Measurements from ENCODE around the gene YIF1A.
"Not testable (repeated sequence)": the region's sequence is repeated elsewhere in the genome, so short reads cannot be mapped to it uniquely, and the experiment has no call there.

Gene YIF1A

DNA sequence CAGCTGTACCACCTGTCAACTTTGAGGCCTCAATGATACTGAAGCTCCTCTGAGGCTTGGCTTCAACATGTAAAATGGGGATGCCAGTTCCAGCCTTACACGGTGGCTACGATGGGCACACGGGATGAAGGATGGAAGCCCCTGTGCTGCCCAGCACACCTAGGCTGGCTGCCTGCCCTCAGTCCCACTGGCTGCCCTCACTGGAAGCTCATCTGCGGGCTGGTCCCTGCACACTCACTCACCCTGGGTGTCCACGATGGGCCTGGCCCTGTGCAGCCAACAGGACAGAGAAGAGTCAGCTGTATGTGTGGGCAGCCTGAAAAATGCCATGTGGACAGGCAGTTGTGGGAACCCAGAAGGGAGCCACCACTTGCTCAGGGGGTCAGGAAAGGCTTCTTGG, 2.2 kb downstream of the YIF1A start:
- no peak for DNase-seq (ENCODE audit: low read depth)

- DNase-seq (ENCODE audit: low read depth) = no peak
These were observed 3.5 kb downstream of the YIF1A start for GRCh38 chr11:66285250-66285947.

DNA sequence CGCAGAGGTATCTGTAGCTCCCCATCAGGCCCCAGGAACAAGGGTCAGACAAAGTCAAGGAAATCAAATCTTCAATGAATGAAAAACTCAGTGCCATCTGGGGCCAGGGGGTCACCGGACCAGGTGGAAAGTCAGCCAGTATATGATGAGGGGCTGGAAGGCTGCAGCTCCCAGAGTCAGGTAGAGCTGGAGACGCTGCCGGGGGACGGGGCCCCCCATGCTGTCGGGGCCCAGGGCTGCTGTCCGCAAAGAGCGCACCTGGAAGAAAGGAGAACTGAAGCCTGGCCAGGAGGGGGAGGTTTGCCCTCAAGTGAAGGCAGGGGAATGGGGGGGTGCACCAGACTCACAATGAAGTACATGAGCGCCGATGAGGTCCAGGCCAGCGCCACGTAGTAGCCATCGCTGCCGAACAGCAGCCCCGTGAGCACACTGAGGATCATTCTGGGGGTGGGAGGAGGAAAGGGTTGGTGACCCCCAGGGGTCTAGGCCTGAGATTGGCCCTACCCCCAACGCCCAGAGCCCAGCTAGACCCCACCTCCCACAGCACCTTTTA, 4.3 kb downstream of the YIF1A start:
- no peak for DNase-seq (ENCODE audit: low read depth)

DNA sequence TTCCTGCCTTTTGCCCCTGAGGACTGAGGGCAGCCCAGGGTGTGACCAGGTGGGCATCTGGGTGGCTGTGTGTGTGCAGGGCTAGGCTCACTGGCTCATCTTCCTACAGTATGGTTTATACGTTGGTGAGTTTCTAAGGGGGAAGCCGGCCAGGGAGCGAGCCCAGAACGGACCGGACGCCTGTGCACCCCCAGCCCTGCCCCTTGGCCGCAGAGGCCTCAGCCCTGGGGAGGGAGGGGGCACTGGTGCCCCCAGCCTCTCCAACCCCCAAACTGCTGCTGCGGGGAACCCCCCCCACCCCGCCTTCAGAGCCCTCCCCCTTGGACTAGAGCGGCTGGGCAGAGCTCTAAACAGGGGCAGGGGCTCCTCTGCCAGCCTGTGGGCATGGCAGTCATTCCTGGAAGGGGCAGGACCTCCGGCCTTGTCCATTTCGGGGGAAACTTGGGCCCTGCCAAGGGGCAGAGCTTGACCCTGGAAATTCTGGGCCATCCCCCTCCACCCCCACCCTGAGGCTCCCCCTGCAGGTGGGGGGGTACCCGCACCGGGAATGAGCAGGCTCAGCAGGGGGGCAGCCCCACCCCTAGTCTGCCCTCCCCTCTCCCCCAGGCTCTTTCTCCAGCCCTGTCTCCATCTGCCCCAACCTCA, 5.4 kb downstream of the YIF1A start:
- no peak for DNase-seq (ENCODE audit: low read depth)

DNA sequence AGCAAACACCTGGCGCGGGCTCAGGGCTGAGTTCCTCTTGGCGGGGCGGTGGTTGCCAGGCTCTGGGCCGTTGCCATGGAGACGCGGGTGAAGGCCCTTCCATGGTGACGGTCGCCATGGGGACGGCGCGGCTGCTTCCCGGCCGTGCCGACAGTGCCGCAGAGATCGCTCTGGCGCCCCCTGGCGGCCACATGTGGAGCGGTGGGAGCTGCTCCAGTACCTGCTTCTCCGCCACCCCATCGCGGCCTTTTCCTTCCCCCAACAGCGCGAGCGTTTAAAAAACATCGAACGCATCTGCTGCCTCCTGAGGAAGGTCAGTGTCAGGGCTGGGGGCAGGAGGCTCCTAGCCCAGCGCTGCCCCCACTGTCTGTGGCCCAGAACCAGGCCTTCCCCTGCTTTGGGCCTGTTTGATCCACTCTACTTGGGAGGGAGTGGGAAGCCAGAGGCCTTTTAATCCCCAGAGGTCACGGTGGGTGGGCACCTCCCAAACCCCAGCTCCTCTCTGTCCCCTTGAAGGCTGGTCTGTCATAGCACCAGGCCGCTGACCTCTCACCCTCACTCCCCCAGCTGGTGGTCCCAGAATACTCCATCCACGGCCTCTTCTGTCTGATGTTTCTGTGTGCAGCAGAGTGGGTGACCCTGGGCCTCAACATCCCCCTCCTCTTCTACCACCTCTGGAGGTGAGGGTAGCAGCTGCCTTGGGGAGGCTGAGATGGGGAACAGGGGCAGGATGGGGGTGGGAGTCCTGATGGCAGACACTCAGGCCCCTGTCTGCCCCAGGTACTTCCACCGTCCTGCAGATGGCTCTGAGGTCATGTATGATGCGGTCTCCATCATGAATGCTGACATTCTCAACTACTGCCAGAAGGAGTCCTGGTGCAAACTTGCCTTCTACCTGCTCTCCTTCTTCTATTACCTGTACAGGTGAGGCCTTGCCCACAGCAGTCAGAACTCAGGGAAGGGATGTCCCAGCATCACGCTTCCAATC, 6.2 kb downstream of the YIF1A start:
- peak; percentile 94 for DNase-seq (ENCODE audit: low read depth)

DNA sequence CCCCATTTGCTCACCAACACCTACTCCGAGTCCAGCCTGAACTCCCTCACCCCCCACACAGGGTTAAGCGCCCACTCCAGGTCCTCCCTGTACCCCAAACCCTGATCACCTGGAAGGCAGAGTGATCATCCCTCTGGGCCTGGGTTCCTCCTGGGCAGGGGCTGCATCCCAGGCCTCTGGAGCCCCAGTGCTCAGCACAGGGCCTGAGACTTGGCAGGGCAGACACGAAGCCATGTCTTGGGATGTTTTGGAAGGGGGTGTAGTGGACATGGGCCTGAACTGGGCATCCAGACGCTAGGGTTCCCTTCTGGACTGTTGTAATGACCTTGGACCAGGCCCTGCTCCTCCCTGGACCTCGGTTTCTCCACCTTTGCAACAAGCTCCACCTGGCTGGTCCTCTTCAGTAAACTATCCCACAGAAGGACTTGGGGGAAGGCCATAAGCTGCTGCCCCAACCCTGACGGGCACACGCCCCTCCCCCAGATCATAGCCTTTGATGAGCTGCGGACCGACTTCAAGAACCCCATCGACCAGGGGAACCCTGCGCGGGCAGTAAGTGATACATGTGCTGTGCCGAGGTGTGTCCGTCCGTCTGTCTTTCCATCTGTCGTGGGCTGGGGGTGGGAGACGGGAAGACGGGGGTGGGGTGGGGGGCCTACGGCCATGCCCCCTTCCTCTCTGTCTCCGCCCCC, 7.0 kb downstream of the YIF1A start:
- no peak for DNase-seq (ENCODE audit: low read depth)

- DNase-seq (ENCODE audit: low read depth) = no peak
These were observed 7.9 kb downstream of the YIF1A start for GRCh38 chr11:66281001-66281400.

DNA sequence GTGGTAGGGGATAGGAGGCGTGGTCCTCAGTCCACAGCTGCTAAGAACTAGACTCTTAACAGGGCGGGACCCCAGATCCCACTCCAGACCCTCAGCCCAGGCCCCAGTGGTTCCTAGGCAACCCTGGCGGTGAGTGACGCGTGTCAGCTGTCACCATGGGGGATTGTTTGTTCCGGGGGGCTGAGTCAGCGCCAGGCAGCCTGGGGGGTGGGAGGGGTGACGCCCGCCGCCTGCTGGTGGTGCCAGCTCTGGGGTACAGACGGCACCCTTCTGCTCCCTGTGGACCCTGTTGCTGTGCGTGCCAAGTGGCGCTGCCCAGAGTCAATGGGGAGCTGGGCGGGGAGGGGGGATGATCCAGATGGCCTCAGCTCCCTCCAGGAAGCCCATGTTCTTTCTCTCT, 8.5 kb downstream of the YIF1A start:
- no peak for DNase-seq (ENCODE audit: low read depth)

DNA sequence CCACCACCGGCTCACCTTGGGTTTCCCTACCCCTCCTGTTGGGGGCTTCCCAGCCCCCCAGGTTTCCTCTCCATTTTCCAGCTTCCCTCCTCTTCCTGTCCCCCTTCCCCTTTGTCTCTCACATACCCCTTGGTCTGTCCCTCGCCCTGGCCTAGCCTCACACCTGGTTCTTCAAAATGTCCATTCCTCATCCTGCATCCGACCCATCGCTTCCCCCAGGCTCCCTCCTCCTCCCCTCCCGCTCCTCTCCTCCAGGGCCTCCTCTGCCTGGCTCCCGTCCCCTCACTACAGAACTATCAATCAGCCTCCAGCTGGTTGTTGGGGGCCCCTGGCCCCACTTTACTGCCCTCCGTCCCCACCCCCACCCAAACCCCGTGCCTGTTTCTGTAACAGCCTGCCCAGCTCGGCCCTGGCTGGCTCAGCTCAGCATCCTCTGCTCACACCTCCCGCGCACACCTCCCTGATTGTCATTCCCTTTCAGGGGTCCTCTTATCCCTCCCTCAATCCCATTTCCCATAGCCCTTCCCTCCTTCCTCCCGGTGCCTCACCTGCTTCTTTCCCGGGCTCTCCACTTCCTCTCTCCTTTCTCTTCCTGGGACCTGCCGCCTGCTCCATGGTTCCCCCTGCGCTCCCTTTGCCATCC, 9.7 kb downstream of the YIF1A start:
- DNase-seq (ENCODE audit: low read depth) = no peak

DNA sequence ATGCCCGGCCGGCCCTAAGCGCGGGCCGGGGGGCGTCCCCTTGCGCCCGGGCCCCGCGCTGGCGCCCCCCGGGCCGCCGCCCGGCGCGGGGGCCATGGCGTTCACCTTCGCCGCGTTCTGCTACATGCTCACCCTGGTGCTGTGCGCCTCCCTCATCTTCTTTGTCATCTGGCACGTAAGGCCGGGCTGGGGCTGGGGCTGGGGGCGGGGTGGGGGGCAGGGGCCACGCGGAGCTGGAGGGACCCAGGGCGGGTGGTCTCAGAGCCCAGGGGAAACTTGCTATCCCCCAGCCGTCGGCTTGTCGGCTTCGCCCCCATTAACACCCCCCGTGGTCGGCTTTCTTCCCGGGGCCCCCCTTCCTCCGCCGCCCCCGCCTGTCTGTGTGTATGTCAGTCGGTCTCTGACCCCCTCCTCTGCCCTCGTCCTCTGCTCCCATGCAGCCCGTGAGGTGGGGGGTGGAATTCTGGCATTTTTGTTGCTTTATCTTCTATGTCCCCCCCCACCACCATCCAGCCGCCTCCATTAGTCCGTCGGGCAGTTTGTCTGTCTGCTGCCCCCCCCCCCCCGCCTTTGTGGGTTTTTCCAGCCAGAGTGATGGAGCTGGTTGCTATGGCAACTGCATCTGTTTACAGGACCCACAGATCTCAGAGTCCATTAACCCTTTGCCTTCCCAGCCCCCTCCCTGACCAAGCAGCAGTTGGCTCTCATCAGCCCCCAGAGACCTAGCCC, 10.4 kb downstream of the YIF1A start:
- DNase-seq (ENCODE audit: low read depth) = no peak

DNA sequence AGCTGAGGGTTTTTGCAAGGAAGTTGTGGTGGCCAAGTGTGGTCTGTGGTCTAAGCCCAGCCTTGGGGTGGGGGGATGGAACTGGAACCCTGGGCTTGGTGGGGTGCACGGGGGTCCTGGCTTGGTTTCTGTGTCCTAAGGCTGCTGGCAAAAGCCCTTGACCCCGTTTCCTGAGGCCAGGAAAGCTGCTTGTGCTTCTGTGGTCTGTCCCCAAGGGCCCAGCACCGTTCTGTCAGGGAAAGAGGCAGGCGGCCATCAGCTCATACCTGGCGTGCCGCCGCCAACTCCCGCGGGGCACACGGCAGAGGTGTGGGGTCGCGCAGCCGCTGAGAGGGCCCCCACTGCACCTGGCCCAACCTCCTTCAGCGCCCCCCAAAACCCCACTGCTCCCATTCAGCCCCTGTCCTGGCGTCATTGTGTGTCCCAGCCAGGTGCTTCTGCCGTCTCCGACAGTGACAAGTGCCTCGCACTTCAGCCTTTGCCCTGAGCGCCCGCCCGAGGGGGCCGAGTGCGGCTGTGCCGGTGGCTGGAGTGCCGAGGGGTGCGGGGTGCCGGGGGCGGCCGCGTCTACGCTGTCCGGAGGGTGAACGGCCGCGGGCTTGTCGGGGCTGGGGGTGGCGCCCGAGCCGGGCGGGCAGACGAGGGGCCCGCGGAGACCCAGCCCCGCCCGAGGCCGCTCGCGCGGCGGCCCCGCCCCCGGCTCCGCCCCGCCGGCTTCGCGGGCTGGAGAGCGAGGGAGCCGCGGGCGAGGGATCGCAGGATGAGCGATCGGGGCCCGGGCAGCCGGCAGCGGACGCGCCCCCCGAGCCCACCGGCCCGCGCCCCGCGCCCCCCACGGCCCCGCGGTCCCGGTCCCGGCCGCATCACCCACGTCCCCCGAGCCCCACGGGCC, 11.2 kb downstream of the YIF1A start, which contains the start of gene CNIH2:
CNIH2 (plus strand) TSS at position 705 of the 892 bp plus-strand sequence. CDS start 282 bp downstream, outside the sequence.
- no peak for DNase-seq (ENCODE audit: low read depth)

GRCh38 chr11:66277064-66277463, 11.9 kb downstream of the YIF1A start:
- DNase-seq (ENCODE audit: low read depth) = not testable (repeated sequence)

GRCh38 chr11:66276619-66277018, 12.3 kb downstream of the YIF1A start:
- DNase-seq (ENCODE audit: low read depth) = not testable (repeated sequence)

- no peak for DNase-seq (ENCODE audit: low read depth)
These were observed 12.8 kb downstream of the YIF1A start for GRCh38 chr11:66275984-66276612.

DNA sequence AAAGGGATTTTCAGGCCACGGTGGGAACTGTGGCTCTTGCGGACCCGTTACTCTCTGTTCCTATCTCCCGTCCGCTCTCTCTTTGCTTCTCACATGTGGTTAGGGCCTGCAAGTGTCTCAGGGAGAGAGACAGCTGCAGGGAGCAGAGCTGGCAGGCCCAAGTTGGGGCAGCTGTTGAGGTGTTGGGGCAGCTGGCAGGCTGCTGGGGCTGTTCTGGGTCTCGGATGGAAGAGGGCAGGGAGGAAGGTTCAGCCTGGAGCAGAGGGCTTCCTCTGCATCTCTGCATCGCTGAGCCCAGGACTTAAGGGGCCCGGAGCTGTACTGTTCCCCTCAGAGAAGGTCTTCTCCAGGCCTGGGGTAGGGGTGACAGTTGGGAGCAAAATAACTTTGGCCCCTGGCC, 13.5 kb downstream of the YIF1A start:
- no peak for DNase-seq (ENCODE audit: low read depth)

DNA sequence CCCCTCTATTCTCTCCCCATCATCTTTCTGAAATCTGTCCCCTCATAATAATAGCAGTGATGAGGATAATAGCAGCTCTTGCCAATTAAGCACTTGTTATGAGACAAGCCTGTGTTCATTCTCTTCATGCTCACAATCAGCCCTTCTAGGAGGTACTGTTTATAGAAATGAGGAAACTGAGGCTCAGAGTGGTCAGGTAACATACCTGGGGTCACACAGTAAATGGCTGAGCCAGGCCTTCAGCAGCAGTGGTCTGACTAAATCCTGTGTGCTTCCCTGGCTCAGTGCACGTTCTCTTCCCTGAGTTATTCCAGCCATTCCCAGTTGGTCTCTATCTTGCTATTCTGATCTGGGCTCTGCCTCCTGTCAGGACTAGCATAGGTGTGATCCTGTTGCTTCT, 14.7 kb downstream of the YIF1A start:
- no peak for DNase-seq (ENCODE audit: low read depth)

- DNase-seq (ENCODE audit: low read depth) = no peak
These were observed 16.3 kb downstream of the YIF1A start for GRCh38 chr11:66272596-66272995.

DNA sequence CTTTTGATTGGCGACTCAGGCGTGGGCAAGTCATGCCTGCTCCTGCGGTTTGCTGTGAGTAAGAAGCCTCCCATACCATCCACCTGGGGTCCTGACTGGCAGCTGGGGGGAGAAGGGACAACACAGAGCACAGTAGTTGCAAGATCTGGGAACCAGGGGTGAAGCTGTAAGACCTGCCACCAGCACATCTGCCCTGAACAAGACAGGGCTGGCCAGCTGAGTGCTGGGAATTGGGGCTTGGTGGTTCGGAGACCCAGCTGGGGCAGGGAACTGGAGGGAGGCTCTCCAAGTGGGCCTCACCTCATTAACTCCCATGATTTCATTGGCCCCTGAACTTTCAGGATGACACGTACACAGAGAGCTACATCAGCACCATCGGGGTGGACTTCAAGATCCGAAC, 17.1 kb downstream of the YIF1A start:
- no peak for DNase-seq (ENCODE audit: low read depth)

All from fibroblast of the conjunctiva (primary cell).